Adrenal gland (tissue), 12 donors: ENCODE data around the gene WWOX. TPM values are rescaled to one million over a fixed set of nuclear protein-coding genes. Genes with fewer than 3 reads are reported as not detected.
"Not testable (repeated sequence)": the region's sequence is repeated elsewhere in the genome, so short reads cannot be mapped to it uniquely, and the experiment has no call there.

Source experiments
- DNase-seq, 7 donors: peaks; one replicate each; pipeline ENCODE4 v3.0.0-alpha.2; 2019 to 2020
- H3K27ac ChIP-seq, 5 donors: fragments of 200-600 bp; sonication (generic) in 4 of 5; 1 replicate in 3 of 5; 2 replicates in 2 of 5; pipeline versions ENCODE4 v1.5.1 to v1.8.0; 2016 to 2020; ENCODE audit warnings: mild to moderate bottlenecking in 1 of 5
- H3K27me3 ChIP-seq: fragments of 200-600 bp; 2 replicates; pipeline ENCODE4 v1.8.0; 2021
- H3K36me3 ChIP-seq, 2 donors: fragments of 200-600 bp; replicated peaks in 1 of 2; 1 replicate in 1 of 2; 2 replicates in 1 of 2; pipeline versions ENCODE4 v1.5.1 to v1.8.0; 2018 to 2022
- H3K4me1 ChIP-seq, 2 donors: fragments of 200-600 bp; replicated peaks in 1 of 2; 1 replicate in 1 of 2; 2 replicates in 1 of 2; pipeline versions ENCODE4 v1.5.1 to v1.8.0; 2018 to 2021
- H3K4me3 ChIP-seq, 4 donors: fragments of 200-600 bp; sonication (generic) in 3 of 4; one replicate each; pipeline ENCODE4 v1.5.1; 2016 to 2018
- H3K9me3 ChIP-seq, 3 donors: fragments of 200-600 bp; sonication (generic) in 1 of 3; replicated peaks in 1 of 3; 1 replicate in 2 of 3; 2 replicates in 1 of 3; pipeline versions ENCODE4 v1.5.1 to v1.8.0; 2016 to 2021
- POLR2A ChIP-seq, 2 donors: fragments of 450-650 bp; IDR thresholded peaks; one replicate each; pipeline ENCODE4 v1.6.1; 2017; ENCODE audit warnings: antibody characterized with exemption in 2 of 2, mild to moderate bottlenecking in 2 of 2, moderate library complexity in 1 of 2
- WGBS, 4 donors: extraction: QIAGEN DNeasy Blood & Tissue Kit in 2 of 4; methylation state at CpG; one replicate each; pipeline versions ENCODE4 v1.1.5 to v1.1.7; 2013 to 2017; 5-methylcytosine and 5-hydroxymethylcytosine counted together
- intact Hi-C, 2 donors: fragments of 100-400 bp; cut with DNase I; formaldehyde crosslinking; loops; one replicate each; pipeline versions ENCODE4 v1.14.1 to v1.15.0; 2022 to 2023
- polyA plus RNA-seq, 3 donors: library from polyadenylated mRNA; stranded (reverse); fragments of 200-250 nt in 2 of 3; fragments of 350-450 nt in 1 of 3; fragmentation: Illumina TruSeq in 1 of 3; extraction: RNeasy Lipid Tissue Mini Kit (QIAGEN cat#74804) in 1 of 3; gene quantifications; one replicate each; pipeline ENCODE4 v1.2.3, GENCODE V29; 2013 to 2014
- total RNA-seq, 9 donors: library from RNA; depleted of rRNA in 4 of 9; stranded (reverse); fragments of >200 nt in 4 of 9; fragments of 120-200 nt in 1 of 9; fragmentation: NEBNext Ultra II Directional in 1 of 9; extraction: Animal tissue kit (Norgen Biotek cat#: 25700) in 1 of 9; gene quantifications; one replicate each; pipeline versions ENCODE4 v1.1.0 to v1.2.4, GENCODE V29; 2013 to 2023
- TF ChIP-seq, protein P1 (sequence below), 6 experiments: fragments of 450-650 bp in 4 of 6; fragments of 200-600 bp in 2 of 6; sonication (generic) in 1 of 6; IDR thresholded peaks; 1 replicate in 5 of 6; 2 replicates in 1 of 6; pipeline versions ENCODE4 v1.5.1 to v1.8.0; 2016 to 2021; ENCODE audit warnings: antibody characterized with exemption in 6 of 6, mild to moderate bottlenecking in 2 of 6, moderate library complexity in 1 of 6
- donor health status: healthy with polysubstance abuse.
- donor health status: Bipolar disorder and iron deficiency.
- donor health status: DM: yes; HTN: yes; CAD: no.
- donor health status: DM: no; HTN: no; CAD: no.
- donor health status: DM: no; HTN: no; CAD: no.
- donor health status: DM: yes; HTN: yes; CAD: no.

WWOX gene
- total and polyA plus RNA-seq, 12 donors, result 11.8 to 74.6 (median 20.5) TPM

DNA sequence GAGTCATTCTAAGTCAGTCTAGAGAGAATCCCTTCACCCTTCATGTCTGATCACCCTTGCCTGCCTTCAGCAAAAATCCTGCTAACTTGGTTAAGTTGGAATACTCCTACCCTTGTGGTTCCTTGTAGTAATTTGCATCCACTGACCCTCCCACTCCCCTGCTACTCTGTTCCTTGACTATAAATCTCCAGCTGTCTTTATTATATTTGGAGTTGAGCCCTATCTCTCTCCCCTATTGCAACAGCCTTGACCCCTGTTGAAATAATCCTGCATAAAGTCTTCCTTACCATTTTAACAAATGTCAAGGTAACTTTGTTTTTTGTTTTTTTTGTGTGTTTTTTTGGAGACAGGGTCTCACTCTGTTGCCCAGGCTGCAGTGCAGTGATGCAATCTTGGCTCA lies 590.1 kb downstream of the WWOX start:
- no peaks in the 10 kb centered on the region for H3K36me3 ChIP-seq
- H3K9me3 ChIP-seq, result no peaks in the 10 kb centered on the region
- peak overlapping the region in 1 of 5 donors; percentile 65 for H3K27ac ChIP-seq
- H3K4me3 ChIP-seq, result no peak overlapping the region
- TF ChIP-seq POLR2A (IDR thresholded peaks at IDR 0.05), result no peak
- TF ChIP-seq, protein P1, sequence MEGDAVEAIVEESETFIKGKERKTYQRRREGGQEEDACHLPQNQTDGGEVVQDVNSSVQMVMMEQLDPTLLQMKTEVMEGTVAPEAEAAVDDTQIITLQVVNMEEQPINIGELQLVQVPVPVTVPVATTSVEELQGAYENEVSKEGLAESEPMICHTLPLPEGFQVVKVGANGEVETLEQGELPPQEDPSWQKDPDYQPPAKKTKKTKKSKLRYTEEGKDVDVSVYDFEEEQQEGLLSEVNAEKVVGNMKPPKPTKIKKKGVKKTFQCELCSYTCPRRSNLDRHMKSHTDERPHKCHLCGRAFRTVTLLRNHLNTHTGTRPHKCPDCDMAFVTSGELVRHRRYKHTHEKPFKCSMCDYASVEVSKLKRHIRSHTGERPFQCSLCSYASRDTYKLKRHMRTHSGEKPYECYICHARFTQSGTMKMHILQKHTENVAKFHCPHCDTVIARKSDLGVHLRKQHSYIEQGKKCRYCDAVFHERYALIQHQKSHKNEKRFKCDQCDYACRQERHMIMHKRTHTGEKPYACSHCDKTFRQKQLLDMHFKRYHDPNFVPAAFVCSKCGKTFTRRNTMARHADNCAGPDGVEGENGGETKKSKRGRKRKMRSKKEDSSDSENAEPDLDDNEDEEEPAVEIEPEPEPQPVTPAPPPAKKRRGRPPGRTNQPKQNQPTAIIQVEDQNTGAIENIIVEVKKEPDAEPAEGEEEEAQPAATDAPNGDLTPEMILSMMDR (IDR thresholded peaks at IDR 0.05), result no peak
- no peaks in the 10 kb centered on the region for H3K27me3 ChIP-seq
- no peak for DNase-seq
- H3K4me1 ChIP-seq, result peaks cover 8 to 19% of the 10 kb centered on the region in 2 donors
- intact Hi-C loops, result no loop called here

DNA sequence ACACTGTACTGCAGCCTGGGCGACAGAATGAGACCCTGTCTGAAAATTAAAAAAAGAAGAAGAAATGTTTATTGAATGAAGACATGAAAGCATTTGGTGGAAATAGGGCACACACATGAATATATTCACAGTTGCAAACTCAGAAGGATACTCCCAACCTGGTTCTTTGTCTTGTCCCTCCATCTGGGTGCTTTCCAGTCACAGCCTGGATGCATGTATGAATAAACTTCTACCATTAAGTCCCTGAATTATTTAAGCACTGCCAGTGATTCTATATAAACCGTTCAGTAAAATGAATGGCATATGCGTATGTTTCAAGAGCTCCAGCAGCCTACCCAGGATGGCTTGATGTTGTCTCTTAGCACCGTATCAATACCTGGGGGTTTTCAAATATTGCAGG lies 591.1 kb downstream of the WWOX start:
- TF ChIP-seq, protein P1 (IDR thresholded peaks at IDR 0.05), result no peak
- TF ChIP-seq POLR2A (IDR thresholded peaks at IDR 0.05), result no peak
- DNase-seq, result no peak
- 93 to 98% (median 97%) methylated on average over 4 of the region's 4 CpGs for WGBS, 4 donors
- Histone ChIP-seq H3K4me3 (no peak overlapping the region), H3K9me3 (no peaks in the 10 kb centered on the region), H3K27ac (no peak overlapping the region), H3K36me3 (no peaks in the 10 kb centered on the region), H3K27me3 (no peaks in the 10 kb centered on the region), H3K4me1 (peaks cover 8 to 15% of the 10 kb centered on the region in 2 donors)
- intact Hi-C loops, result no loop called here

DNA sequence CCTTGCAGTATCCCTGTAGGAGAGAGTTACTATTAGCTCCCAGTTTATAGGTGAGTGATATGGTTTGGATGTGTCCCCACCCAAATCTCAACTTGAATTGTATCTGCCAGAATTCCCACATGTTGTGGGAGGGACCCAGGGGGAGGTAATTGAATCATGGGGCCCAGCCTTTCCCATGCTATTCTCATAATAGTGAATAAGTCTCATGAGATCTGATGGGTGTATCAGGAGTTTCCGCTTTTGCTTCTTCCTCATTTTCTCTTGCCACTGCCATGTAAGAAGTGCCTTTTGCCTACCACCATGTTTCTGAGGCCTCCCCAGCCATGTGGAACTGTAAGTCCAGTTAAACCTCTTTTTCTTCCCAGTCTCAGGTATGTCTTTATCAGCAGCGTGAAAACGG lies 592.3 kb downstream of the WWOX start:
- intact Hi-C loops, H3K4me3 ChIP-seq, H3K9me3 ChIP-seq, H3K36me3 ChIP-seq, H3K27me3 ChIP-seq, DNase-seq, H3K27ac ChIP-seq: not testable (repeated sequence)
- peaks cover 8 to 15% of the 10 kb centered on the region in 2 donors for H3K4me1 ChIP-seq
- WGBS, 4 donors, result 78 to 97% (median 89%) methylated on average over 3 of the region's 3 CpGs

DNA sequence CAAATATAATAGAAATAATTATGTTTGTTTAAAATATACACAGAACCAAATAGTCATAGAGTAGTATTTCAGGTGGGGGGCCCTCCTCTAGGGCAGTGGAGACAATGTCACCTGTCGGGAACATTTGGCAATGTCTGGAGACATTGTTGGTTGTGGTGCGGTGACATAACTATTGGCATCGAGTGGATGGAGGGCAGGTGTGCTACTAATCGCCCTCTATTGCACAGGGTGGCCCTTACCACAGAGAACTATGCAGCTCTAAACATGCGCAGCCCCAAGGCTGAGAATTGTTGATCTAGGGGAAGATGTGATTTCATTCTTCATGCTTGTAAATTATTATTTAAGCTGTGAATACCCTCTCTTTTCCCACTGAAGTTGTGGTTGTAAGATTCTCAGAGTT lies 594.0 kb downstream of the WWOX start:
- no peak overlapping the region for H3K4me3 ChIP-seq
- H3K27ac ChIP-seq, result no peak overlapping the region
- intact Hi-C loops, result no loop called here
- no peak for TF ChIP-seq POLR2A (IDR thresholded peaks at IDR 0.05)
- TF ChIP-seq, protein P1 (IDR thresholded peaks at IDR 0.05), result no peak
- H3K9me3 ChIP-seq, result no peaks in the 10 kb centered on the region
- peaks cover 8 to 10% of the 10 kb centered on the region in 2 donors for H3K4me1 ChIP-seq
- WGBS, 4 donors, result 94 to 97% (median 96%) methylated on average over 5 of the region's 5 CpGs
- no peaks in the 10 kb centered on the region for H3K36me3 ChIP-seq
- H3K27me3 ChIP-seq, result no peaks in the 10 kb centered on the region
- DNase-seq, result no peak

DNA sequence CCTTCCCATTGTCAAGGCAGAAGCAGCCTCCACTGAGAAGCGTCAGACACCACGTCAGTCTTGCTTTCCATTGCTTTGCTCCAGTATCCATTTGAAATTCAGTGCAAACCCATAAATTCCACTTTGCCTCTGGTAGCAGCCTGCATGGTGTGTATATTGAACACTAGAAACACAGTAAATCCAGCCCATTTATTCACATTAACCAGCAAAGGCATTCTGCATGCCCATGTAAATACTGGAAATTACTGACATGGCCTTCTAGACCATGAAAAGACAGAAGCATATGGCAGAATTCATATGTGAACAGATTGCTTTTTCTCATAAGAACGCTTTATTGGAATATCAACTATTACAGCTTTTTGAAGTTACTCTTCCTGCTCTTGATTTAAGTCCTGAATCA lies 595.0 kb downstream of the WWOX start:
- no peak for TF ChIP-seq POLR2A (IDR thresholded peaks at IDR 0.05)
- TF ChIP-seq, protein P1 (IDR thresholded peaks at IDR 0.05), result no peak
- no peak overlapping the region for H3K4me3 ChIP-seq
- WGBS, 4 donors, result 91 to 100% (median 97%) methylated on average over 3 of the region's 3 CpGs
- no peaks in the 10 kb centered on the region for H3K36me3 ChIP-seq
- intact Hi-C loops, result no loop called here
- no peak overlapping the region for H3K27ac ChIP-seq
- peaks cover 4% of the 10 kb centered on the region in 2 donors for H3K4me1 ChIP-seq
- no peak for DNase-seq
- no peaks in the 10 kb centered on the region for H3K27me3 ChIP-seq
- no peaks in the 10 kb centered on the region for H3K9me3 ChIP-seq
